Stimulated activated naive CD4-positive, alpha-beta T cell (primary cell): ENCODE data around the gene ACTG2.
"Not testable (repeated sequence)": the region's sequence is repeated elsewhere in the genome, so short reads cannot be mapped to it uniquely, and the experiment has no call there.

ENCODE experiments used
- DNase-seq, 6 experiments: peaks; one replicate each; lab custom pipeline; 2025; lab: John Stamatoyannopoulos, UW

ACTG2 gene

GRCh38 chr2:73892631-73893329, at the start of gene ACTG2:
ACTG2 (plus strand) TSS chr2:73893008; CDS start chr2:73901312, 8,304 bp downstream.
- no peak for DNase-seq

GRCh38 chr2:73844087-73844486, 48.7 kb upstream of the ACTG2 start:
- no peak for DNase-seq

- DNase-seq = no peak
These were observed 42.8 kb upstream of the ACTG2 start for GRCh38 chr2:73850009-73850408.

- peak in 1 of 6 experiments; percentile 4 for DNase-seq
These were observed 41.5 kb upstream of the ACTG2 start for GRCh38 chr2:73851274-73851673.

GRCh38 chr2:73852020-73852419, 40.8 kb upstream of the ACTG2 start:
- no peak for DNase-seq

GRCh38 chr2:73855526-73855925, 37.3 kb upstream of the ACTG2 start:
- DNase-seq = no peak

GRCh38 chr2:73856214-73856613, 36.6 kb upstream of the ACTG2 start:
- no peak for DNase-seq

GRCh38 chr2:73859721-73860586, 32.9 kb upstream of the ACTG2 start:
- DNase-seq = no peak

GRCh38 chr2:73862987-73863386, 29.8 kb upstream of the ACTG2 start:
- no peak for DNase-seq

GRCh38 chr2:73868204-73868978, 24.4 kb upstream of the ACTG2 start:
- DNase-seq = no peak

- DNase-seq = no peak
These were observed 22.7 kb upstream of the ACTG2 start for GRCh38 chr2:73870084-73870483.

GRCh38 chr2:73877071-73877802, 15.6 kb upstream of the ACTG2 start:
- no peak for DNase-seq

- DNase-seq = not testable (repeated sequence)
These were observed 14.8 kb upstream of the ACTG2 start for GRCh38 chr2:73877984-73878383.

GRCh38 chr2:73885406-73885805, 7.4 kb upstream of the ACTG2 start:
- DNase-seq = no peak

- no peak for DNase-seq
These were observed 6.5 kb upstream of the ACTG2 start for GRCh38 chr2:73886357-73886756.

GRCh38 chr2:73887596-73888353, 5.0 kb upstream of the ACTG2 start:
- not testable (repeated sequence) for DNase-seq

- no peak for DNase-seq
These were observed 4.4 kb upstream of the ACTG2 start for GRCh38 chr2:73888388-73888787.

GRCh38 chr2:73889206-73889605, 3.6 kb upstream of the ACTG2 start:
- DNase-seq = no peak

- no peak for DNase-seq
These were observed 2.3 kb upstream of the ACTG2 start for GRCh38 chr2:73890301-73891092.

GRCh38 chr2:73891276-73891901, 1.4 kb upstream of the ACTG2 start:
- DNase-seq = no peak
